ENCODE results near the gene FARSB.

FARSB gene

GRCh38 chr2:222545823-222546795, 109.8 kb downstream of the FARSB start:
- DNase-seq = no peak

DNA sequence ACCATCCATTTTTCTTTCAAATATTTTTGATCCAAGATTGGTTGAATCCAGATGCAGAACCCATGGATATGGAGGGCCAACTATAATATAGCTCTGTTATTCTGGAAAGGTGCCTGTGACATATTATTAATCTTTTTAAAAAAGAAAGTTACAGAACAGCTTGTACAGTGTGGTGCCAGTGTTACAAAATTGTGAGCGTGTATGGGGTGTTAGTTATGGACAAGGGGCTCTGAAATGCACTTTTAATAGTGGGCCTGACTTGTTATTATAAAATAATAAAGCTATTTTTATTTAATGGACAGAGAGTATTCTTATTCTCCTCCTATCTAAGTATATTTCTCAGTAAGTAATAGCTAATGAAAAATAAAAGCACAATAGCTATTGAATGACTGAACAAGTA, 111.2 kb downstream of the FARSB start:
- DNase-seq = no peak

- DNase-seq = no peak
Measured at GRCh38 chr2:222538535-222538934, 117.4 kb downstream of the FARSB start.

- no peak for DNase-seq
Measured at GRCh38 chr2:222535477-222535876, 120.4 kb downstream of the FARSB start.

DNA sequence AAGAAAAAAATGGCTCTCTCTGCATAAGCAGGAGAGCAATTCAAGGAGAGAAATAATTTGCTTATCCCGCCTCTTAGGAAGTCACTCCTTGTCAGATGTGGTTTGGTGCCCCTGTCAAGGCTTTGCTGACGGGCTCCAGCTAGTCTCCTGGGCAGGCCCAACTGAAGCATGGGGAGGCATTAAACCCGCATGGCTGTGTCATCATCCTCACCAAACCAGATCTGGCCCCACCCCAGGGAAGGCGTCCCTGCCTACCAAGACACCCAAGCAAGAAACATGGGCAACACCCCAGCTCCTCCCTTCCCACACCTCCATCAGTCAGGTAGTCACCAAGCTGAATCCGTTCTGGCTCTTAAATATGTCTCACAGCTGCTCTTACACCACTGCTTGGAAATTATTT, 123.6 kb downstream of the FARSB start:
- no peak for DNase-seq

- DNase-seq = no peak
Measured at GRCh38 chr2:222526480-222527277, 129.2 kb downstream of the FARSB start.

DNA sequence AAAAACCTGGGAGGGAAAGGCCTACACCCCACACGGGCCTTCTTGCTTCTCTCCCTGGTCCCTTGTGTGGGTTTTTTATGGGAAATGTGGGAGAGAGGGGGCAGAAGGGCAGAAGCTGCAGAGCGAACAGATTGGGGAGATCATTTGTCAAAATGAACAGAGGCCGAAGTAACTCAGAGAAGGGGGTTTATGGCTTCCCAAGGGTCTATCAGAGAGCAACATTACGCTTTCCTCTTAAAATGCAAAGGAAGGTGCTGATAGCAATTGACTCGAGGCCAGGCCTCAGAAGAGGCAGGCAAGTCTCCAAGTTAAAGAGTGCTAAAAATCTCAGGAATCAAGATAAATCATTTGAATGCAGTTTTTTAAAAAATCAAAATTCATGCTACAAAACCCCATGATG, 130.1 kb downstream of the FARSB start:
- DNase-seq = no peak

GRCh38 chr2:222523783-222524544, 131.9 kb downstream of the FARSB start:
- no peak for DNase-seq

DNA sequence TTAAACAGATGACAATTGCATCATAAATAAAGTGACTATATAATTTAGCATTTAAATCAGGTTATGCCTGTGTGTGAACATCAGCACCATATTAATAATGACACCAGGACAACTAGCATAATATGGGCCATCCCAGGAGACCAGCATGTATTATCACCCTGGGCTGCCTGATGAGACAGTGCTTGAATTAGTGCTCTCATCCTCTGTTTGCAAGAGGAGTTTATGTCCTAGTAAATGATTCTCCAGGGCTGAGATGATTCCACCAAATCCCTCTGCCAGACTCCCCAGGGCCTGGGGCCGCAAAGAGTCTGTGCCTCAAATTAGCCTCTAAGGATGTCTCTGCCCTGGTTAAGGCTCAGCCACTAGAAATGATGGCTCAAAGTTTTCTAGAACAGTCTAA, 133.8 kb downstream of the FARSB start:
- DNase-seq = no peak

DNA sequence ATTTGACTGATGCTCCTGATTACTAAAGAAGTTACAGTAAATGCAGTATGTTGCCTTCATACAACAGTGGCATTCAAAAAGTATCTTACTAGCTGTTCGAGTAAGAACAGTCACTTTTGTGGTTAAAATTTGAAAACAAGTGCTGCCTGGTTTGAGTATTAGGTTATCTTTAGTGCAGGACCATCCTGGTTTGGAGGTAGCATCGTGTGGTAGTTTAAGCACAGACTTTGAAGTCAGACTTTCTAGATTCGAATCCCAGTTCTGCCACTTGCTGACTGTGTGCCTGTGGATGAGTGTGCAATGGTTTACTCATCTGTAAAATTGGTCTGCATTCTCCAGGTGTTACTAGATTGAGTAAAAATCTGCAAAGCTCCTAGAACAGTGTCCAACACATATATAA, 134.8 kb downstream of the FARSB start:
- no peak for DNase-seq
